GM12878 (cell line): ENCODE measurements around the gene NOXA1. TPM values are rescaled to one million over a fixed set of nuclear protein-coding genes. Genes with fewer than 3 reads are reported as not detected.
"Not testable (repeated sequence)": the region's sequence is repeated elsewhere in the genome, so short reads cannot be mapped to it uniquely, and the experiment has no call there.

Experiments used
- ATAC-seq: fragments of 200-7000 bp; cut with Tn5 transposase; 3 replicates; pipeline ENCODE4 v1.9.1; 2020; ENCODE audit warnings: mild to moderate bottlenecking, moderate library complexity
- BruUV-seq: library from RNA; stranded (reverse); fragments of 400-500 nt; replicated peaks from 2 replicates; lab custom pipeline; 2021; lab: Mats Ljungman, UMichigan
- CTCF ChIA-PET: fragments of 300-600 bp; sonication (Branson Sonifier 250); formaldehyde crosslinking; extraction: SDS; loops from one replicate; lab custom pipeline; 2021; ENCODE audit warnings: inconsistent platforms; lab: Yijun Ruan, JAX
- POLR2A ChIA-PET: fragments of 350-600 bp; formaldehyde crosslinking; extraction: SDS; loops from one replicate; lab custom pipeline; 2021; ENCODE audit warnings: inconsistent platforms; lab: Charles Lee
- RAD21 ChIA-PET: fragments of 300-600 bp; sonication (Branson Sonifier 250); formaldehyde crosslinking; loops from one replicate; lab custom pipeline; 2023; ENCODE audit warnings: antibody characterized with exemption; ENCODE audit not compliant: unreplicated experiment; lab: Charles Lee
- SMC1A ChIA-PET: fragments of 300-600 bp; sonication (Branson Sonifier 250); formaldehyde crosslinking; loops from one replicate; lab custom pipeline; 2023; ENCODE audit not compliant: unreplicated experiment, uncharacterized antibody; lab: Charles Lee
- DNase-seq: peaks from one replicate; pipeline ENCODE4 v3.0.0-alpha.2; 2011; ENCODE audit warnings: low read depth, low spot score
- FAIRE-seq: peaks from 3 replicates; lab custom pipeline; 2011; peaks lifted over from hg19 to GRCh38; lab: Jason Lieb, UNC
- H2AFZ ChIP-seq: 2 replicates; pipeline ENCODE4 v1.6.0; 2011; ENCODE audit warnings: low read depth, low read length, control low read depth; ENCODE audit not compliant: control insufficient read depth
- H3K27ac ChIP-seq: 2 replicates; pipeline ENCODE4 v1.5.1; 2011; ENCODE audit warnings: control low read depth; ENCODE audit not compliant: control insufficient read depth, insufficient read depth
- H3K27me3 ChIP-seq, 2 experiments: replicated peaks in 1 of 2; 2 replicates each; pipeline versions ENCODE4 v1.6.0 to v1.6.1; 2011; ENCODE audit warnings: low read length in 1 of 2; ENCODE audit not compliant: control insufficient read depth in 2 of 2, insufficient read depth in 2 of 2
- H3K36me3 ChIP-seq, 2 experiments: 2 replicates each; pipeline ENCODE4 v1.5.1; 2011; ENCODE audit warnings: low read length in 1 of 2; ENCODE audit not compliant: control insufficient read depth in 2 of 2, insufficient read depth in 2 of 2
- H3K4me1 ChIP-seq: 2 replicates; pipeline ENCODE4 v1.6.1; 2011; ENCODE audit warnings: mild to moderate bottlenecking, low read length, moderate library complexity, mixed read lengths; ENCODE audit not compliant: control insufficient read depth, insufficient read depth
- H3K4me2 ChIP-seq: 2 replicates; pipeline ENCODE4 v1.6.0; 2011; ENCODE audit warnings: control low read depth; ENCODE audit not compliant: control insufficient read depth, insufficient read depth
- H3K4me3 ChIP-seq: fragments of 200-600 bp; sonication (generic); 2 replicates; pipeline ENCODE4 v1.5.1; 2016
- H3K79me2 ChIP-seq: 2 replicates; pipeline ENCODE4 v1.6.0; 2011; ENCODE audit warnings: low read length; ENCODE audit not compliant: control insufficient read depth, insufficient read depth
- H3K9ac ChIP-seq: 2 replicates; pipeline ENCODE4 v1.8.0; 2011; ENCODE audit warnings: low read length, control low read depth, mixed read lengths; ENCODE audit not compliant: control insufficient read depth, insufficient read depth
- H3K9me3 ChIP-seq: replicated peaks from 3 replicates; pipeline ENCODE4 v1.5.1; 2011; ENCODE audit warnings: mild to moderate bottlenecking, low read length; ENCODE audit not compliant: control insufficient read depth, insufficient read depth
- H4K20me1 ChIP-seq: 2 replicates; pipeline ENCODE4 v1.6.0; 2011; ENCODE audit not compliant: control insufficient read depth, insufficient read depth
- ASH2L ChIP-seq: fragments of 300-600, 200-600 bp; sonication (generic); IDR thresholded peaks from 2 replicates; pipeline ENCODE4 v1.6.1; 2017; ENCODE audit warnings: low read depth, mild to moderate bottlenecking, borderline replicate concordance
- MTA3 ChIP-seq: IDR thresholded peaks from 2 replicates; pipeline ENCODE4 v1.6.1; 2012; ENCODE audit warnings: low read length, inconsistent platforms, borderline replicate concordance
- TAF1 ChIP-seq: IDR thresholded peaks from 2 replicates; pipeline ENCODE4 v1.6.1; 2011; ENCODE audit warnings: mild to moderate bottlenecking, low read depth, low read length, borderline replicate concordance
- ZNF207 ChIP-seq: fragments of 450-650 bp; IDR thresholded peaks from 2 replicates; pipeline ENCODE4 v1.6.1; 2014; ENCODE audit warnings: antibody characterized with exemption, mild to moderate bottlenecking, borderline replicate concordance
- WGBS: methylation state at CpG from one replicate; pipeline ENCODE4 v1.1.6; 2016; ENCODE audit warnings: low lambda C conversion rate; ENCODE audit not compliant: insufficient replicate concordance, insufficient coverage; ENCODE audit errors: missing lambda C conversion rate; 5-methylcytosine and 5-hydroxymethylcytosine counted together
- in situ Hi-C: fragments of 300-500 bp; cut with MboI; formaldehyde crosslinking; loops from 9 replicates; pipeline ENCODE4 v1.14.3; 2018; ENCODE audit warnings: mixed read lengths
- intact Hi-C: fragments of 100-400 bp; cut with micrococcal nuclease; formaldehyde crosslinking; loops from one replicate; pipeline ENCODE4 v1.14.2; 2022; ENCODE audit not compliant: unreplicated experiment
- polyA plus RNA-seq, 11 experiments: library from polyadenylated mRNA; depleted of rRNA in 4 of 11; unstranded in 6 of 11; stranded (reverse) in 5 of 11; fragments of >200 nt; fragmentation: Nextera tagmentation in 4 of 11; fragmentation: Illumina TruSeq in 1 of 11; extraction: Ambion mirVana in 4 of 11; extraction: Trizol in 1 of 11; gene quantifications; 1 replicate in 1 of 11; 2 replicates in 10 of 11; pipeline versions ENCODE4 v1.2.1 to v1.2.3, GENCODE V29; 2011 to 2016; ENCODE audit warnings: inconsistent platforms in 2 of 11, missing spikeins in 2 of 11, low read depth in 1 of 11
- total RNA-seq, 4 experiments: library from RNA; depleted of rRNA in 3 of 4; stranded (reverse); fragments of >200 nt in 3 of 4; fragmentation: Illumina TruSeq in 1 of 4; extraction: Trizol in 1 of 4; gene quantifications; 2 replicates each; pipeline versions ENCODE4 v1.2.1 to v1.2.3, GENCODE V29; 2013 to 2021
- TF ChIP-seq, protein P1 (sequence below): fragments of 450-650 bp; IDR thresholded peaks from 2 replicates; pipeline ENCODE4 v1.6.1; 2017; ENCODE audit warnings: antibody characterized with exemption, mild to moderate bottlenecking, moderate library complexity
- TF ChIP-seq, protein P2 (sequence below): fragments of 450-650 bp; IDR thresholded peaks from 2 replicates; pipeline ENCODE4 v1.6.1; 2017; ENCODE audit warnings: mild to moderate bottlenecking, moderate library complexity

The NOXA1 gene
- total and polyA plus RNA-seq, 10 of the 15 experiments (the other 5 are each of a cell fraction or from before 2014, with no cell fraction given): 0.08 to 0.20 TPM; not detected in 8

DNA sequence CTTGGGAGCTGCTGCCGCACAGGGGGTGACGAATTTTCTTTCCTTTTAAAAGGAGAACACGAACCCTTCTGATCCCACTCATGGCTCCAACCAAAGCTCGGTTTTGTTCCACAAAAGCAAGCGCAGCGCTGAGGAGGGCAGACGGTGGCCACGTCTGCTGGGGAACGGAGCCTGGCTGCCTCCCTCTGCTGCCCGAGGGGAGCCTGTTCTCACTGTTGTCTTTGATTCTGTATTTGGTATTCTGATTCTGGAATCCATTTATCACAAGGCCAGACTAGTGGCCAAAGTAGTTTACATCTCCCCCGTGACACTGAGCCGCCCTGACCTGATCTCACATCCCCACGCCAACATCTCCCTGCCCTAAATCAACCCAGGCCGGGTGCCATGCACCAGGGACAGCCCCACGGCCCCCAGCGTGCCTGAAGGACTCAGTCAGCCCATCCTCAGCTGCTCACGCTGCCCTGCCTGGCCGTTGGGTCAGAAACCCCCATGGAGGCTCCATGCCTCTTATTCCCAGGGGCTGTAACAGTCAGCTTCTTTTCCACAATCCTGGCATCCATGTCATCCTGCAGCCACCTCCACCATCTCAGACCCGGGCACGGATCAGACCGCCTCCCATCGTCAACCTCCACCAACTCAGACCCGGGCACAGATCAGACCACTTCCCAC is 42.7 kb downstream of the NOXA1 start (continued):
- TF ChIP-seq, protein P1, sequence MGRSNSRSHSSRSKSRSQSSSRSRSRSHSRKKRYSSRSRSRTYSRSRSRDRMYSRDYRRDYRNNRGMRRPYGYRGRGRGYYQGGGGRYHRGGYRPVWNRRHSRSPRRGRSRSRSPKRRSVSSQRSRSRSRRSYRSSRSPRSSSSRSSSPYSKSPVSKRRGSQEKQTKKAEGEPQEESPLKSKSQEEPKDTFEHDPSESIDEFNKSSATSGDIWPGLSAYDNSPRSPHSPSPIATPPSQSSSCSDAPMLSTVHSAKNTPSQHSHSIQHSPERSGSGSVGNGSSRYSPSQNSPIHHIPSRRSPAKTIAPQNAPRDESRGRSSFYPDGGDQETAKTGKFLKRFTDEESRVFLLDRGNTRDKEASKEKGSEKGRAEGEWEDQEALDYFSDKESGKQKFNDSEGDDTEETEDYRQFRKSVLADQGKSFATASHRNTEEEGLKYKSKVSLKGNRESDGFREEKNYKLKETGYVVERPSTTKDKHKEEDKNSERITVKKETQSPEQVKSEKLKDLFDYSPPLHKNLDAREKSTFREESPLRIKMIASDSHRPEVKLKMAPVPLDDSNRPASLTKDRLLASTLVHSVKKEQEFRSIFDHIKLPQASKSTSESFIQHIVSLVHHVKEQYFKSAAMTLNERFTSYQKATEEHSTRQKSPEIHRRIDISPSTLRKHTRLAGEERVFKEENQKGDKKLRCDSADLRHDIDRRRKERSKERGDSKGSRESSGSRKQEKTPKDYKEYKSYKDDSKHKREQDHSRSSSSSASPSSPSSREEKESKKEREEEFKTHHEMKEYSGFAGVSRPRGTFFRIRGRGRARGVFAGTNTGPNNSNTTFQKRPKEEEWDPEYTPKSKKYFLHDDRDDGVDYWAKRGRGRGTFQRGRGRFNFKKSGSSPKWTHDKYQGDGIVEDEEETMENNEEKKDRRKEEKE: no peak
- TF ChIP-seq MTA3: no peak
- TF ChIP-seq ASH2L: no peak
- TF ChIP-seq TAF1: no peak
- TF ChIP-seq, protein P2, sequence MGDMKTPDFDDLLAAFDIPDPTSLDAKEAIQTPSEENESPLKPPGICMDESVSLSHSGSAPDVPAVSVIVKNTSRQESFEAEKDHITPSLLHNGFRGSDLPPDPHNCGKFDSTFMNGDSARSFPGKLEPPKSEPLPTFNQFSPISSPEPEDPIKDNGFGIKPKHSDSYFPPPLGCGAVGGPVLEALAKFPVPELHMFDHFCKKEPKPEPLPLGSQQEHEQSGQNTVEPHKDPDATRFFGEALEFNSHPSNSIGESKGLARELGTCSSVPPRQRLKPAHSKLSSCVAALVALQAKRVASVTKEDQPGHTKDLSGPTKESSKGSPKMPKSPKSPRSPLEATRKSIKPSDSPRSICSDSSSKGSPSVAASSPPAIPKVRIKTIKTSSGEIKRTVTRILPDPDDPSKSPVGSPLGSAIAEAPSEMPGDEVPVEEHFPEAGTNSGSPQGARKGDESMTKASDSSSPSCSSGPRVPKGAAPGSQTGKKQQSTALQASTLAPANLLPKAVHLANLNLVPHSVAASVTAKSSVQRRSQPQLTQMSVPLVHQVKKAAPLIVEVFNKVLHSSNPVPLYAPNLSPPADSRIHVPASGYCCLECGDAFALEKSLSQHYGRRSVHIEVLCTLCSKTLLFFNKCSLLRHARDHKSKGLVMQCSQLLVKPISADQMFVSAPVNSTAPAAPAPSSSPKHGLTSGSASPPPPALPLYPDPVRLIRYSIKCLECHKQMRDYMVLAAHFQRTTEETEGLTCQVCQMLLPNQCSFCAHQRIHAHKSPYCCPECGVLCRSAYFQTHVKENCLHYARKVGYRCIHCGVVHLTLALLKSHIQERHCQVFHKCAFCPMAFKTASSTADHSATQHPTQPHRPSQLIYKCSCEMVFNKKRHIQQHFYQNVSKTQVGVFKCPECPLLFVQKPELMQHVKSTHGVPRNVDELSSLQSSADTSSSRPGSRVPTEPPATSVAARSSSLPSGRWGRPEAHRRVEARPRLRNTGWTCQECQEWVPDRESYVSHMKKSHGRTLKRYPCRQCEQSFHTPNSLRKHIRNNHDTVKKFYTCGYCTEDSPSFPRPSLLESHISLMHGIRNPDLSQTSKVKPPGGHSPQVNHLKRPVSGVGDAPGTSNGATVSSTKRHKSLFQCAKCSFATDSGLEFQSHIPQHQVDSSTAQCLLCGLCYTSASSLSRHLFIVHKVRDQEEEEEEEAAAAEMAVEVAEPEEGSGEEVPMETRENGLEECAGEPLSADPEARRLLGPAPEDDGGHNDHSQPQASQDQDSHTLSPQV: no peak
- no peak for TF ChIP-seq ZNF207
- TF ChIP-seq, all 136 proteins: peak for 0

DNA sequence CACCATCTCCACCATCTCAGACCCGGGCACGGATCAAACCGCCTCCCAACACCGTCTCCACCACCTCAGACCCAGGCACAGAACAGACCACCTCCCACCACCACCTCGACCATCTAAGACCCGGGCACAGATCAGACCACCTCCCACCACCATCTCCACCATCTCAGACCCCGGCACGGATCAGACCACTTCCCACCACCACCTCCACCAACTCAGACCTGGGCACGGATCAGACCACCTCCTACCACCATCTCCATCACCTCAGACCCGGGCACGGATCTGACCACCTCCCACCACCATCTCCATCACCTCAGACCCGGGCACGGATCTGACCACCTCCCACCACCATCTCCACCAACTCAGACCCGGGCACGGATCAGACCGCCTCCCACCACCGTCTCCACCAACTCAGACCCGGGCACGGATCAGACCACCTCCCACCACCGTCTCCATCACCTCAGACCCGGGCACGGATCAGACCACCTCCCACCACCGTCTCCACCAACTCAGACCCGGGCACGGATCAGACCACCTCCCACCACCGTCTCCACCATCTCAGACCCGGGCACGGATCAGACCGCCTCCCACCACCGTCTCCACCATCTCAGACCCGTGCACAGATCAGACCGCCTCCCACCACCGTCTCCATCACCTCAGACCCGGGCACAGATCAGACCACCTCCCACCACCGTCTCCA is 43.3 kb downstream of the NOXA1 start:
- H3K4me2 ChIP-seq, H4K20me1 ChIP-seq, POLR2A ChIA-PET, FAIRE-seq, H2AFZ ChIP-seq, ATAC-seq, H3K36me3 ChIP-seq, RAD21 ChIA-PET, DNase-seq, H3K4me3 ChIP-seq, H3K9me3 ChIP-seq, BruUV-seq, H3K79me2 ChIP-seq, CTCF ChIA-PET, H3K9ac ChIP-seq, in situ Hi-C loops, H3K27ac ChIP-seq, H3K27me3 ChIP-seq, SMC1A ChIA-PET: not testable (repeated sequence)
- intact Hi-C loops: loop anchor here (10.0 kb wide), 1 partner anchor 58 kb away; no protein-coding TSS in a partner anchor
- H3K4me1 ChIP-seq: peaks cover 11% of the 10 kb centered on the region; the same call in 1 of the 2 replicates
- 59% methylated on average over 35 of the region's 35 CpGs for WGBS
